Neural cell (in vitro differentiated cells): ENCODE results near the gene ARNT2. TPM values are rescaled to one million over a fixed set of nuclear protein-coding genes. Genes with fewer than 3 reads are reported as not detected.
A peak's percentile ranks its signal among the peaks of the same experiment; 100 is the strongest.

Experiments used
- H2AFZ ChIP-seq: fragments of 200-600, 300-800 bp; sonication (generic), shearing (Covaris generic); 2 replicates; pipeline ENCODE4 v1.6.0; 2014; ENCODE audit warnings: low read depth, mild to moderate bottlenecking, antibody characterized with exemption, low read length, moderate library complexity
- H3F3A ChIP-seq: fragments of 200-600 bp; shearing (Covaris generic); 2 replicates; pipeline ENCODE4 v1.6.1; 2016; ENCODE audit warnings: mild to moderate bottlenecking, moderate library complexity, mixed read lengths, antibody characterized with exemption, low read length; ENCODE audit not compliant: insufficient read depth, poor library complexity, severe bottlenecking
- H3K27ac ChIP-seq: fragments of 200-600, 300-800 bp; sonication (generic), shearing (Covaris generic); 2 replicates; pipeline ENCODE4 v1.5.1; 2014; ENCODE audit warnings: mild to moderate bottlenecking, low read length, moderate library complexity
- H3K27me3 ChIP-seq: fragments of 300-800, 200-600 bp; sonication (generic), shearing (Covaris generic); 2 replicates; pipeline ENCODE4 v1.6.0; 2014; ENCODE audit warnings: mild to moderate bottlenecking, low read depth, low read length, moderate library complexity; ENCODE audit not compliant: insufficient read depth
- H3K36me3 ChIP-seq: fragments of 300-800, 200-600 bp; sonication (generic), shearing (Covaris generic); 2 replicates; pipeline ENCODE4 v1.5.1; 2014; ENCODE audit warnings: mild to moderate bottlenecking, antibody characterized with exemption, low read length, moderate library complexity; ENCODE audit not compliant: insufficient read depth
- H3K4me2 ChIP-seq: fragments of 300-800, 200-600 bp; sonication (generic), shearing (Covaris generic); 2 replicates; pipeline ENCODE4 v1.6.0; 2014; ENCODE audit warnings: mild to moderate bottlenecking, low read length
- H3K4me3 ChIP-seq: fragments of 300-800, 200-600 bp; sonication (generic), shearing (Covaris generic); 2 replicates; pipeline ENCODE4 v1.5.1; 2014; ENCODE audit warnings: mild to moderate bottlenecking, low read length, moderate library complexity
- H3K79me2 ChIP-seq: fragments of 200-600 bp; shearing (Covaris generic); replicated peaks from 2 replicates; pipeline ENCODE4 v1.6.0; 2014; ENCODE audit warnings: mild to moderate bottlenecking, low read length, moderate library complexity; ENCODE audit not compliant: insufficient read depth
- H3K9ac ChIP-seq: fragments of 300-800, 200-600 bp; sonication (generic), shearing (Covaris generic); 2 replicates; pipeline ENCODE4 v1.6.1; 2016; ENCODE audit warnings: mild to moderate bottlenecking, low read length, mixed read lengths
- H3K9me2 ChIP-seq: fragments of 200-600 bp; shearing (Covaris generic); 2 replicates; pipeline ENCODE4 v1.6.1; 2016; ENCODE audit warnings: mild to moderate bottlenecking, low read length, mixed read lengths; ENCODE audit not compliant: insufficient read depth
- H3K9me3 ChIP-seq: fragments of 200-600, 300-800 bp; sonication (generic), shearing (Covaris generic); 2 replicates; pipeline ENCODE4 v1.6.1; 2016; ENCODE audit warnings: mild to moderate bottlenecking, mixed run types, low read length, moderate library complexity, mixed read lengths
- H4K20me1 ChIP-seq: fragments of 200-600 bp; shearing (Covaris generic); 2 replicates; pipeline ENCODE4 v1.6.1; 2016; ENCODE audit warnings: mild to moderate bottlenecking, mixed run types; ENCODE audit not compliant: insufficient read depth
- EP300 ChIP-seq: fragments of 450-650 bp; conservative IDR thresholded peaks from 2 replicates; pipeline ENCODE4 v1.6.1; 2014; ENCODE audit warnings: antibody characterized with exemption, mild to moderate bottlenecking, moderate library complexity; ENCODE audit not compliant: poor library complexity, severe bottlenecking
- EZH2 ChIP-seq: fragments of 200-600, 300-800 bp; shearing (Covaris generic), sonication (generic); IDR thresholded peaks from 2 replicates; pipeline ENCODE4 v1.6.1; 2014; ENCODE audit warnings: antibody characterized with exemption, low read length, borderline replicate concordance, mild to moderate bottlenecking; ENCODE audit not compliant: insufficient read depth, poor library complexity, severe bottlenecking
- MXI1 ChIP-seq: fragments of 450-650 bp; conservative IDR thresholded peaks from 2 replicates; pipeline ENCODE4 v1.6.1; 2014; ENCODE audit warnings: antibody characterized with exemption, mild to moderate bottlenecking; ENCODE audit not compliant: poor library complexity, severe bottlenecking
- POLR2AphosphoS5 ChIP-seq: IDR thresholded peaks from 2 replicates; pipeline ENCODE4 v1.6.1; 2012
- RAD21 ChIP-seq: fragments of 450-650 bp; conservative IDR thresholded peaks from 2 replicates; pipeline ENCODE4 v1.6.1; 2014; ENCODE audit warnings: antibody characterized with exemption, mild to moderate bottlenecking, moderate library complexity
- SMC3 ChIP-seq: fragments of 450-650 bp; conservative IDR thresholded peaks from 2 replicates; pipeline ENCODE4 v1.6.1; 2014; ENCODE audit warnings: antibody characterized with exemption, mild to moderate bottlenecking, moderate library complexity; ENCODE audit not compliant: poor library complexity
- TAF1 ChIP-seq: IDR thresholded peaks from 2 replicates; pipeline ENCODE4 v1.6.1; 2012; ENCODE audit warnings: low read depth
- polyA plus RNA-seq: library from polyadenylated mRNA; depleted of rRNA; stranded (reverse); fragments of >200 nt; gene quantifications from 2 replicates; pipeline ENCODE4 v1.2.3, GENCODE V29; 2014
- TF ChIP-seq, protein P1 (sequence below): fragments of 450-650 bp; IDR thresholded peaks from 2 replicates; pipeline ENCODE4 v1.5.1; 2014; ENCODE audit warnings: antibody characterized with exemption, mild to moderate bottlenecking, moderate library complexity; ENCODE audit not compliant: poor library complexity, severe bottlenecking
- TF ChIP-seq, protein P2 (sequence below): IDR thresholded peaks from 2 replicates; pipeline ENCODE4 v1.6.1; 2012; ENCODE audit warnings: borderline replicate concordance

ARNT2 gene
- polyA plus RNA-seq, 1 donor from 2014 or later, result 41.2 TPM

DNA sequence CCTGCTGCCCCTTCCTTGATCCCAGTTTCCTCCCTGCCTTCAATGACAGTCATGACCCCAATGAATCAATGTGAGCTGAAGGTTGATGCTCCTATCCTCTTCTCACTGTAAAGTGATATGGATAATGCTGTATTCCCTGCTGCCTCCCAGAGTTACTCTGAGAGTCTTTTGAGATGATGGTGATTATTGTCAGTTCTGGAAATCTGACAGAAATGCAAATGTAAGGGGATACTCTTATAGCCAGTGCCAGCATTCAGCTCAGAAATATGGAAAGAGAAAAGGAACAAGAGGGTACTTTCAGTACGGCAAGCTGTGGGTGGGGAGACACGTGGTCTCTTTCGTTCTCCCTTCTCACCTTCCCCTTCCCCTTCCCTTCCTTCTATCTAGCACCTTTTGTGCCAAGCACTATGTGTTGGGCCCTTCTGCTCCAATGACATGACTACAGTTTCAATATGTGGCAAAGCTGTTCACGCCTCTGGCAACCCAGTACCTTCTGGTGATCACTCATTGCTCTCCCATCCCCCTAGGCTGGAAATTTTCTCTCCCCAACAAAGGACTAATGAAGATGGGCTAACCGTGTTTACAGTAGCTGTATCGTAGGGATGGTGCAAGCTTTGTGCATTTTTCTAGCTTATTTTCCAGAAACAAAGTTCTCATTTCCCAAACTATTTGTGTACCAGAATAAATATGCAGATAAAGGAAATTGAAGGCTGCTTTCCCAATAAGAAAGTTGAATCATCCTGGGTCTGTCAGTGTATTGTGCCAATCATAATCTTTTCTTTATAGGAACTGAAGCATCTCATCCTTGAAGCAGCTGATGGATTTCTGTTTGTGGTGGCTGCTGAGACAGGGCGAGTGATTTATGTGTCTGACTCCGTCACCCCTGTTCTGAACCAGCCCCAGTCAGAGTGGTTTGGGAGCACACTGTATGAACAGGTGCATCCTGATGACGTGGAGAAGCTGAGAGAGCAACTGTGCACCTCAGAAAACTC lies 70.3 kb downstream of the ARNT2 start:
- Histone ChIP-seq H3K27me3 (no peaks in the 10 kb centered on the region), H3K9me3 (no peaks in the 10 kb centered on the region), H3K27ac (no peak overlapping the region), H3F3A (no peaks in the 10 kb centered on the region), H2AFZ (no peak overlapping the region), H4K20me1 (no peaks in the 10 kb centered on the region), H3K4me3 (no peak overlapping the region), H3K9ac (no peak overlapping the region), H3K9me2 (no peaks in the 10 kb centered on the region), H3K79me2 (no peaks in the 10 kb centered on the region), H3K36me3 (peaks cover 34% of the 10 kb centered on the region), H3K4me2 (no peak overlapping the region)
- TF ChIP-seq RAD21 (no peak), SMC3 (no peak), EZH2 (no peak), MXI1 (no peak), POLR2AphosphoS5 (no peak), TAF1 (no peak), EP300 (no peak)
- TF ChIP-seq, protein P1, sequence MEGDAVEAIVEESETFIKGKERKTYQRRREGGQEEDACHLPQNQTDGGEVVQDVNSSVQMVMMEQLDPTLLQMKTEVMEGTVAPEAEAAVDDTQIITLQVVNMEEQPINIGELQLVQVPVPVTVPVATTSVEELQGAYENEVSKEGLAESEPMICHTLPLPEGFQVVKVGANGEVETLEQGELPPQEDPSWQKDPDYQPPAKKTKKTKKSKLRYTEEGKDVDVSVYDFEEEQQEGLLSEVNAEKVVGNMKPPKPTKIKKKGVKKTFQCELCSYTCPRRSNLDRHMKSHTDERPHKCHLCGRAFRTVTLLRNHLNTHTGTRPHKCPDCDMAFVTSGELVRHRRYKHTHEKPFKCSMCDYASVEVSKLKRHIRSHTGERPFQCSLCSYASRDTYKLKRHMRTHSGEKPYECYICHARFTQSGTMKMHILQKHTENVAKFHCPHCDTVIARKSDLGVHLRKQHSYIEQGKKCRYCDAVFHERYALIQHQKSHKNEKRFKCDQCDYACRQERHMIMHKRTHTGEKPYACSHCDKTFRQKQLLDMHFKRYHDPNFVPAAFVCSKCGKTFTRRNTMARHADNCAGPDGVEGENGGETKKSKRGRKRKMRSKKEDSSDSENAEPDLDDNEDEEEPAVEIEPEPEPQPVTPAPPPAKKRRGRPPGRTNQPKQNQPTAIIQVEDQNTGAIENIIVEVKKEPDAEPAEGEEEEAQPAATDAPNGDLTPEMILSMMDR, result no peak
- TF ChIP-seq, protein P2, sequence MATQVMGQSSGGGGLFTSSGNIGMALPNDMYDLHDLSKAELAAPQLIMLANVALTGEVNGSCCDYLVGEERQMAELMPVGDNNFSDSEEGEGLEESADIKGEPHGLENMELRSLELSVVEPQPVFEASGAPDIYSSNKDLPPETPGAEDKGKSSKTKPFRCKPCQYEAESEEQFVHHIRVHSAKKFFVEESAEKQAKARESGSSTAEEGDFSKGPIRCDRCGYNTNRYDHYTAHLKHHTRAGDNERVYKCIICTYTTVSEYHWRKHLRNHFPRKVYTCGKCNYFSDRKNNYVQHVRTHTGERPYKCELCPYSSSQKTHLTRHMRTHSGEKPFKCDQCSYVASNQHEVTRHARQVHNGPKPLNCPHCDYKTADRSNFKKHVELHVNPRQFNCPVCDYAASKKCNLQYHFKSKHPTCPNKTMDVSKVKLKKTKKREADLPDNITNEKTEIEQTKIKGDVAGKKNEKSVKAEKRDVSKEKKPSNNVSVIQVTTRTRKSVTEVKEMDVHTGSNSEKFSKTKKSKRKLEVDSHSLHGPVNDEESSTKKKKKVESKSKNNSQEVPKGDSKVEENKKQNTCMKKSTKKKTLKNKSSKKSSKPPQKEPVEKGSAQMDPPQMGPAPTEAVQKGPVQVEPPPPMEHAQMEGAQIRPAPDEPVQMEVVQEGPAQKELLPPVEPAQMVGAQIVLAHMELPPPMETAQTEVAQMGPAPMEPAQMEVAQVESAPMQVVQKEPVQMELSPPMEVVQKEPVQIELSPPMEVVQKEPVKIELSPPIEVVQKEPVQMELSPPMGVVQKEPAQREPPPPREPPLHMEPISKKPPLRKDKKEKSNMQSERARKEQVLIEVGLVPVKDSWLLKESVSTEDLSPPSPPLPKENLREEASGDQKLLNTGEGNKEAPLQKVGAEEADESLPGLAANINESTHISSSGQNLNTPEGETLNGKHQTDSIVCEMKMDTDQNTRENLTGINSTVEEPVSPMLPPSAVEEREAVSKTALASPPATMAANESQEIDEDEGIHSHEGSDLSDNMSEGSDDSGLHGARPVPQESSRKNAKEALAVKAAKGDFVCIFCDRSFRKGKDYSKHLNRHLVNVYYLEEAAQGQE, result no peak

DNA sequence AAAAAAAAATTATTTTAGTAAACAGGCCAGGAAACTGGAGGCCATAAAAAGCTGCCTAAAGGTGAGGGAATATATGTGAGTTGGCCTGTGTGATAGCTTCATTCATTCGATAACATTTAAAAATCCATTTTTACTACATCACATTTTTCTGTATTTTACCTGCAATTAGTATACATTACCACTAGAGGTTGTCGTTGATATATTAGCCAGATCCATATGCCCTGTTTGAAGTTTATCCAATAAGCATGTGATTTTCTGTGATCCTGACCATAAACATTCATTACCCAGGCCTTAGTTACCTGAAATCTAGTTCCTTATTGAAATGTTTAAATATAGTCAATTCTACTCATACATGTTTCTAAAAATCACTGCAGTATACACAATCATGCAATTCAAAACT lies 71.4 kb downstream of the ARNT2 start:
- no peak overlapping the region for H3K9ac ChIP-seq
- no peaks in the 10 kb centered on the region for H3K27me3 ChIP-seq
- H3K4me3 ChIP-seq, result no peak overlapping the region
- no peak overlapping the region for H2AFZ ChIP-seq
- H3F3A ChIP-seq, result no peaks in the 10 kb centered on the region
- H3K4me2 ChIP-seq, result no peak overlapping the region
- H3K9me3 ChIP-seq, result no peaks in the 10 kb centered on the region
- TF ChIP-seq, protein P2, result no peak
- TF ChIP-seq EZH2, result no peak
- TF ChIP-seq, protein P1, result peak; percentile 32
- no peaks in the 10 kb centered on the region for H3K9me2 ChIP-seq
- H4K20me1 ChIP-seq, result no peaks in the 10 kb centered on the region
- peaks cover 29% of the 10 kb centered on the region for H3K36me3 ChIP-seq
- H3K79me2 ChIP-seq, result no peaks in the 10 kb centered on the region
- no peak overlapping the region for H3K27ac ChIP-seq
